GM12864 (cell line): Measurements from ENCODE around the gene OTUD6A.

Experiments used
- DNase-seq: peaks from one replicate; pipeline ENCODE4 v3.0.0-alpha.2; 2011; ENCODE audit warnings: low read depth
- H3K4me3 ChIP-seq: 2 replicates; pipeline ENCODE4 v1.5.1; 2011; ENCODE audit warnings: mild to moderate bottlenecking, low read depth, low read length, control low read depth
- CTCF ChIP-seq: IDR thresholded peaks from 2 replicates; pipeline ENCODE4 v1.5.1; 2011; ENCODE audit warnings: low read depth, mild to moderate bottlenecking, moderate library complexity, low read length, control low read depth, inconsistent platforms; ENCODE audit errors: missing control alignments

Gene OTUD6A

GRCh38 chrX:70026112-70026850 is 36.0 kb upstream of the OTUD6A start:
- no peak for TF ChIP-seq CTCF
- DNase-seq = no peak
- H3K4me3 ChIP-seq = no peak overlapping the region

- no peak for DNase-seq
- H3K4me3 ChIP-seq = no peak overlapping the region
- no peak for TF ChIP-seq CTCF
Measured at GRCh38 chrX:70026851-70027200, 35.4 kb upstream of the OTUD6A start.

GRCh38 chrX:70029863-70030262 is 32.4 kb upstream of the OTUD6A start:
- H3K4me3 ChIP-seq = no peak overlapping the region
- DNase-seq = no peak
- TF ChIP-seq CTCF = no peak

- no peak for DNase-seq
- TF ChIP-seq CTCF = peak; percentile 84
- H3K4me3 ChIP-seq = no peak overlapping the region
Measured at GRCh38 chrX:70030301-70030767, 31.9 kb upstream of the OTUD6A start.

- H3K4me3 ChIP-seq = no peak overlapping the region
Measured at GRCh38 chrX:70032792-70033191, 29.5 kb upstream of the OTUD6A start.

GRCh38 chrX:70033348-70034051 is 28.8 kb upstream of the OTUD6A start:
- H3K4me3 ChIP-seq = no peak overlapping the region
- no peak for DNase-seq
- peak; percentile 56 for TF ChIP-seq CTCF

More at GRCh38 chrX:70032792-70033191, 29.5 kb upstream of the OTUD6A start:
- TF ChIP-seq CTCF = no peak
- DNase-seq = no peak
